GM12878 (cell line): ENCODE data around the gene CDK17. TPM values are rescaled to one million over a fixed set of nuclear protein-coding genes. Genes with fewer than 3 reads are reported as not detected.
A peak's percentile ranks its signal among the peaks of the same experiment; 100 is the strongest.
"Not testable (repeated sequence)": the region's sequence is repeated elsewhere in the genome, so short reads cannot be mapped to it uniquely, and the experiment has no call there.

Experiments used
- ATAC-seq: fragments of 200-7000 bp; cut with Tn5 transposase; 3 replicates; pipeline ENCODE4 v1.9.1; 2020; ENCODE audit warnings: mild to moderate bottlenecking, moderate library complexity
- BruUV-seq: library from RNA; stranded (reverse); fragments of 400-500 nt; replicated peaks from 2 replicates; lab custom pipeline; 2021; lab: Mats Ljungman, UMichigan
- CTCF ChIA-PET: fragments of 300-600 bp; sonication (Branson Sonifier 250); formaldehyde crosslinking; extraction: SDS; loops from one replicate; lab custom pipeline; 2021; ENCODE audit warnings: inconsistent platforms; lab: Yijun Ruan, JAX
- POLR2A ChIA-PET: fragments of 350-600 bp; formaldehyde crosslinking; extraction: SDS; loops from one replicate; lab custom pipeline; 2021; ENCODE audit warnings: inconsistent platforms; lab: Charles Lee
- RAD21 ChIA-PET: fragments of 300-600 bp; sonication (Branson Sonifier 250); formaldehyde crosslinking; loops from one replicate; lab custom pipeline; 2023; ENCODE audit warnings: antibody characterized with exemption; ENCODE audit not compliant: unreplicated experiment; lab: Charles Lee
- SMC1A ChIA-PET: fragments of 300-600 bp; sonication (Branson Sonifier 250); formaldehyde crosslinking; loops from one replicate; lab custom pipeline; 2023; ENCODE audit not compliant: unreplicated experiment, uncharacterized antibody; lab: Charles Lee
- DNase-seq: peaks from one replicate; pipeline ENCODE4 v3.0.0-alpha.2; 2011; ENCODE audit warnings: low read depth, low spot score
- FAIRE-seq: peaks from 3 replicates; lab custom pipeline; 2011; peaks lifted over from hg19 to GRCh38; lab: Jason Lieb, UNC
- H2AFZ ChIP-seq: 2 replicates; pipeline ENCODE4 v1.6.0; 2011; ENCODE audit warnings: low read depth, low read length, control low read depth; ENCODE audit not compliant: control insufficient read depth
- H3K27ac ChIP-seq: 2 replicates; pipeline ENCODE4 v1.5.1; 2011; ENCODE audit warnings: control low read depth; ENCODE audit not compliant: control insufficient read depth, insufficient read depth
- H3K27me3 ChIP-seq, 2 experiments: replicated peaks in 1 of 2; 2 replicates each; pipeline versions ENCODE4 v1.6.0 to v1.6.1; 2011; ENCODE audit warnings: low read length in 1 of 2; ENCODE audit not compliant: control insufficient read depth in 2 of 2, insufficient read depth in 2 of 2
- H3K36me3 ChIP-seq, 2 experiments: 2 replicates each; pipeline ENCODE4 v1.5.1; 2011; ENCODE audit warnings: low read length in 1 of 2; ENCODE audit not compliant: control insufficient read depth in 2 of 2, insufficient read depth in 2 of 2
- H3K4me1 ChIP-seq: 2 replicates; pipeline ENCODE4 v1.6.1; 2011; ENCODE audit warnings: mild to moderate bottlenecking, low read length, moderate library complexity, mixed read lengths; ENCODE audit not compliant: control insufficient read depth, insufficient read depth
- H3K4me2 ChIP-seq: 2 replicates; pipeline ENCODE4 v1.6.0; 2011; ENCODE audit warnings: control low read depth; ENCODE audit not compliant: control insufficient read depth, insufficient read depth
- H3K4me3 ChIP-seq: fragments of 200-600 bp; sonication (generic); 2 replicates; pipeline ENCODE4 v1.5.1; 2016
- H3K79me2 ChIP-seq: 2 replicates; pipeline ENCODE4 v1.6.0; 2011; ENCODE audit warnings: low read length; ENCODE audit not compliant: control insufficient read depth, insufficient read depth
- H3K9ac ChIP-seq: 2 replicates; pipeline ENCODE4 v1.8.0; 2011; ENCODE audit warnings: low read length, control low read depth, mixed read lengths; ENCODE audit not compliant: control insufficient read depth, insufficient read depth
- H3K9me3 ChIP-seq: replicated peaks from 3 replicates; pipeline ENCODE4 v1.5.1; 2011; ENCODE audit warnings: mild to moderate bottlenecking, low read length; ENCODE audit not compliant: control insufficient read depth, insufficient read depth
- H4K20me1 ChIP-seq: 2 replicates; pipeline ENCODE4 v1.6.0; 2011; ENCODE audit not compliant: control insufficient read depth, insufficient read depth
- JUNB ChIP-seq: IDR thresholded peaks from 2 replicates; pipeline ENCODE4 v1.6.1; 2016; ENCODE audit warnings: antibody characterized with exemption, mild to moderate bottlenecking
- NR2F1 ChIP-seq: fragments of 450-650 bp; conservative IDR thresholded peaks from 2 replicates; pipeline ENCODE4 v1.6.1; 2017; ENCODE audit warnings: mild to moderate bottlenecking
- RUNX3 ChIP-seq: IDR thresholded peaks from 2 replicates; pipeline ENCODE4 v1.6.1; 2012; ENCODE audit warnings: low read length, inconsistent platforms
- WGBS: methylation state at CpG from one replicate; pipeline ENCODE4 v1.1.6; 2016; ENCODE audit warnings: low lambda C conversion rate; ENCODE audit not compliant: insufficient replicate concordance, insufficient coverage; ENCODE audit errors: missing lambda C conversion rate; 5-methylcytosine and 5-hydroxymethylcytosine counted together
- in situ Hi-C: fragments of 300-500 bp; cut with MboI; formaldehyde crosslinking; loops from 9 replicates; pipeline ENCODE4 v1.14.3; 2018; ENCODE audit warnings: mixed read lengths
- intact Hi-C: fragments of 100-400 bp; cut with micrococcal nuclease; formaldehyde crosslinking; loops from one replicate; pipeline ENCODE4 v1.14.2; 2022; ENCODE audit not compliant: unreplicated experiment
- polyA plus RNA-seq, 11 experiments: library from polyadenylated mRNA; depleted of rRNA in 4 of 11; unstranded in 6 of 11; stranded (reverse) in 5 of 11; fragments of >200 nt; fragmentation: Nextera tagmentation in 4 of 11; fragmentation: Illumina TruSeq in 1 of 11; extraction: Ambion mirVana in 4 of 11; extraction: Trizol in 1 of 11; gene quantifications; 1 replicate in 1 of 11; 2 replicates in 10 of 11; pipeline versions ENCODE4 v1.2.1 to v1.2.3, GENCODE V29; 2011 to 2016; ENCODE audit warnings: inconsistent platforms in 2 of 11, missing spikeins in 2 of 11, low read depth in 1 of 11
- total RNA-seq, 4 experiments: library from RNA; depleted of rRNA in 3 of 4; stranded (reverse); fragments of >200 nt in 3 of 4; fragmentation: Illumina TruSeq in 1 of 4; extraction: Trizol in 1 of 4; gene quantifications; 2 replicates each; pipeline versions ENCODE4 v1.2.1 to v1.2.3, GENCODE V29; 2013 to 2021
- TF ChIP-seq, protein P1 (sequence below): IDR thresholded peaks from 2 replicates; pipeline ENCODE4 v1.6.1; 2011; ENCODE audit warnings: low read depth, low read length, improper control_type of control experiment, borderline replicate concordance
- TF ChIP-seq, protein P2 (sequence below): fragments of 450-650 bp; IDR thresholded peaks from 2 replicates; pipeline ENCODE4 v1.6.1; 2017; ENCODE audit warnings: mild to moderate bottlenecking, low read depth, inconsistent platforms; ENCODE audit not compliant: poor library complexity, severe bottlenecking

Gene CDK17
- total and polyA plus RNA-seq, 10 of the 15 experiments (the other 5 are each of a cell fraction or from before 2014, with no cell fraction given): 5.6 to 45.6 (median 18.3) TPM

DNA sequence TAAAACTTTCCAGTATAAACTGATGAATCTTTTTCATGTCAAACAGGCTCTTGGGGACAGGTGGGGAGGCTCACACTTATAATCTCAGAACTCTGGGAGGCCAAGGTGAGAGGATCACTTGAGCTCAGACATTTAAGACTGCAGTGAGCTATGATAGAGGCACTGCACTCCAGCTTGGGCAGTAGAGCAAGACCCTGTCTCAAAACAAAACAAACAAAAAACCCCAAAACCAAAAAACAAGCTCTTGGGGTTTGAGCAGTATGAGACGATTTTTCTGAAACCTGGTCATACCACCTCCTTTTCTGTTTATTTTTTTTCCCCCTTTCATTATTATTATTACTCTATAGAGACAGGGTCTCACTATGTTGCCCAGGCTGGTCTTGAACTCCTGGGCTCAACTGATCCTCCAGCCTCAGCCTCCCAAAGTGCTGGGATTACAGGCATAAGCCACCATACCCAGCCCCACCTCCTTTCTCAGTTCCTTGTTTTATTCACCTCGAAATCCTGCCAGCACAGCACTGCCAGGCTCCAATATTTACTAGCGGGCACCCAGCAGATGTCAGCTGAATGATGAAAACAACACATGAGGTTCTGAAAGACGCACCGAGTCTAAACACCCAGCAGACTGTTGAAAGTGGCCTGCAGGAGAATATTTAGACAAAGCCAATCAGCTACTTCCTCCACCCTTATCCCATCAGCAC lies 19.5 kb upstream of the CDK17 start (continued):
- TF ChIP-seq, protein P1, sequence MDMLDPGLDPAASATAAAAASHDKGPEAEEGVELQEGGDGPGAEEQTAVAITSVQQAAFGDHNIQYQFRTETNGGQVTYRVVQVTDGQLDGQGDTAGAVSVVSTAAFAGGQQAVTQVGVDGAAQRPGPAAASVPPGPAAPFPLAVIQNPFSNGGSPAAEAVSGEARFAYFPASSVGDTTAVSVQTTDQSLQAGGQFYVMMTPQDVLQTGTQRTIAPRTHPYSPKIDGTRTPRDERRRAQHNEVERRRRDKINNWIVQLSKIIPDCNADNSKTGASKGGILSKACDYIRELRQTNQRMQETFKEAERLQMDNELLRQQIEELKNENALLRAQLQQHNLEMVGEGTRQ: no peak
- TF ChIP-seq, all 136 proteins: peak for 12

DNA sequence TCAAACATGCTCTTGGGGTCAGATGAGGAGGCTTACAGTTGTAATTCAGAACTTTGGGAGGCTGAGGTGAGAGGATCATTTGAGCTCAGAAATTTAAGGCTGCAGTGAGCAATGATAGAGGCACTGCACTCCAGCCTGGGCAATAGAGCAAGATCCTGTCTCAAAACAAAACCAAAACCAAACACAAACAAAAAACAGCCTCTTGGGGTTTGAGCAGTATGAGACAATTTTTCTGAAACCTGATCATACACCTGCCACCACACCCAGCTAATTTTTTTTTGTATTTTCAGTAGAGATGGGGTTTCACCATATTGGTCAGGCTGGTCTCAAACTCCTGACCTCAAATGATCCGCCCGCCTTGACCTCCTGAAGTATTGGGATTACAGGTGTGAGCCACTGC lies 17.4 kb upstream of the CDK17 start:
- RAD21 ChIA-PET: interaction anchor here (1.8 kb wide), 1 partner anchor 10 kb away, joined by 7 read pairs; no protein-coding TSS in a partner anchor
- intact Hi-C loops: loop anchor here (5.0 kb wide), 1 partner anchor 40 kb away; no protein-coding TSS in a partner anchor
- H3K4me2 ChIP-seq, H3K79me2 ChIP-seq, H3K36me3 ChIP-seq, H3K9me3 ChIP-seq, H3K27ac ChIP-seq, H3K4me3 ChIP-seq: not testable (repeated sequence)
- H3K4me1 ChIP-seq: peaks cover 25% of the 10 kb centered on the region
- POLR2A ChIA-PET: interaction anchor here (0.5 to 1.0 kb wide), 3 partner anchors 10 to 1813 kb away, joined by 3 to 4 read pairs (median 3); no protein-coding TSS in a partner anchor
- peak; percentile 30; the same call in 1 of the 2 replicates for TF ChIP-seq RUNX3
- peak; percentile 25; the same call in 1 of the 2 replicates for TF ChIP-seq JUNB
- TF ChIP-seq, protein P2, sequence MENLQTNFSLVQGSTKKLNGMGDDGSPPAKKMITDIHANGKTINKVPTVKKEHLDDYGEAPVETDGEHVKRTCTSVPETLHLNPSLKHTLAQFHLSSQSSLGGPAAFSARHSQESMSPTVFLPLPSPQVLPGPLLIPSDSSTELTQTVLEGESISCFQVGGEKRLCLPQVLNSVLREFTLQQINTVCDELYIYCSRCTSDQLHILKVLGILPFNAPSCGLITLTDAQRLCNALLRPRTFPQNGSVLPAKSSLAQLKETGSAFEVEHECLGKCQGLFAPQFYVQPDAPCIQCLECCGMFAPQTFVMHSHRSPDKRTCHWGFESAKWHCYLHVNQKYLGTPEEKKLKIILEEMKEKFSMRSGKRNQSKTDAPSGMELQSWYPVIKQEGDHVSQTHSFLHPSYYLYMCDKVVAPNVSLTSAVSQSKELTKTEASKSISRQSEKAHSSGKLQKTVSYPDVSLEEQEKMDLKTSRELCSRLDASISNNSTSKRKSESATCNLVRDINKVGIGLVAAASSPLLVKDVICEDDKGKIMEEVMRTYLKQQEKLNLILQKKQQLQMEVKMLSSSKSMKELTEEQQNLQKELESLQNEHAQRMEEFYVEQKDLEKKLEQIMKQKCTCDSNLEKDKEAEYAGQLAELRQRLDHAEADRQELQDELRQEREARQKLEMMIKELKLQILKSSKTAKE: peak; percentile 22
- 0 out of 2 replicates have a peak, but pooled peaks have one; percentile 32 for TF ChIP-seq NR2F1
- TF ChIP-seq, all 136 proteins: peak for 4; not testable (repeated sequence) for 132
- H3K9ac ChIP-seq, in situ Hi-C loops, DNase-seq, BruUV-seq, H4K20me1 ChIP-seq, H3K27me3 ChIP-seq, H2AFZ ChIP-seq: not testable (repeated sequence)
- ChIA-PET SMC1A (interaction anchor here (1.6 to 4.0 kb wide), 4 partner anchors 10 to 99 kb away, joined by 6 to 19 read pairs (median 13); partner anchors contain the start of gene CFAP54), CTCF (interaction anchor here (0.9 to 1.2 kb wide), 3 partner anchors 10 to 99 kb away, joined by 3 to 4 read pairs (median 3); no protein-coding TSS in a partner anchor)
- FAIRE-seq (peak; percentile 72), ATAC-seq (peak; percentile 68)
- WGBS: 0% methylated on average over 2 of the region's 2 CpGs
